ENCODE data around the gene C12orf57.

DNA sequence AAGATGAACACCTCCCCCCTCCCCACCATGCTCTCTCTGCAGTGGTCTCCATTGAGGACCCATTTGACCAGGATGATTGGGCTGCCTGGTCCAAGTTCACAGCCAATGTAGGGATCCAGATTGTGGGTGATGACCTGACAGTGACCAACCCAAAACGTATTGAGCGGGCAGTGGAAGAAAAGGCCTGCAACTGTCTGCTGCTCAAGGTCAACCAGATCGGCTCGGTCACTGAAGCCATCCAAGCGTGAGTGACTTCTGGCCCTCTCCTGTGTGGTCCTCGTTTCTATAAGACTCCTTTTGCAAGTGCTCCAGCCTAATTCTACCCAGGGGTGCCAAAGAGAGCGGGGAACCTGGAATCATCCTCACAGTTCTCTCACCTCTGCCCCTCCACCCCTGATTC is 22.3 kb upstream of the C12orf57 start:
- TF ChIP-seq SMC3 (conservative IDR thresholded peaks at IDR 0.05; ENCODE audit: insufficient read depth, low read depth, low read length) (no peak), ZBTB1 (CRISPR knock-in tag; IDR thresholded peaks at IDR 0.05; ENCODE audit: borderline replicate concordance, low read depth) (no peak), ZFX (CRISPR knock-in tag; IDR thresholded peaks at IDR 0.05) (no peak), SRSF1 (IDR thresholded peaks at IDR 0.05; ENCODE audit: low read depth, low read length) (no peak), ZNF224 (CRISPR knock-in tag; IDR thresholded peaks at IDR 0.05) (no peak), SOX6 (IDR thresholded peaks at IDR 0.05) (no peak), MXI1 (IDR thresholded peaks at IDR 0.05; ENCODE audit: low read depth, low read length) (no peak)
- TF ChIP-seq, protein P1, sequence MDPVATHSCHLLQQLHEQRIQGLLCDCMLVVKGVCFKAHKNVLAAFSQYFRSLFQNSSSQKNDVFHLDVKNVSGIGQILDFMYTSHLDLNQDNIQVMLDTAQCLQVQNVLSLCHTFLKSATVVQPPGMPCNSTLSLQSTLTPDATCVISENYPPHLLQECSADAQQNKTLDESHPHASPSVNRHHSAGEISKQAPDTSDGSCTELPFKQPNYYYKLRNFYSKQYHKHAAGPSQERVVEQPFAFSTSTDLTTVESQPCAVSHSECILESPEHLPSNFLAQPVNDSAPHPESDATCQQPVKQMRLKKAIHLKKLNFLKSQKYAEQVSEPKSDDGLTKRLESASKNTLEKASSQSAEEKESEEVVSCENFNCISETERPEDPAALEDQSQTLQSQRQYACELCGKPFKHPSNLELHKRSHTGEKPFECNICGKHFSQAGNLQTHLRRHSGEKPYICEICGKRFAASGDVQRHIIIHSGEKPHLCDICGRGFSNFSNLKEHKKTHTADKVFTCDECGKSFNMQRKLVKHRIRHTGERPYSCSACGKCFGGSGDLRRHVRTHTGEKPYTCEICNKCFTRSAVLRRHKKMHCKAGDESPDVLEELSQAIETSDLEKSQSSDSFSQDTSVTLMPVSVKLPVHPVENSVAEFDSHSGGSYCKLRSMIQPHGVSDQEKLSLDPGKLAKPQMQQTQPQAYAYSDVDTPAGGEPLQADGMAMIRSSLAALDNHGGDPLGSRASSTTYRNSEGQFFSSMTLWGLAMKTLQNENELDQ (CRISPR knock-in tag; IDR thresholded peaks at IDR 0.05; ENCODE audit: borderline replicate concordance), result no peak
- TF ChIP-seq, protein P2, sequence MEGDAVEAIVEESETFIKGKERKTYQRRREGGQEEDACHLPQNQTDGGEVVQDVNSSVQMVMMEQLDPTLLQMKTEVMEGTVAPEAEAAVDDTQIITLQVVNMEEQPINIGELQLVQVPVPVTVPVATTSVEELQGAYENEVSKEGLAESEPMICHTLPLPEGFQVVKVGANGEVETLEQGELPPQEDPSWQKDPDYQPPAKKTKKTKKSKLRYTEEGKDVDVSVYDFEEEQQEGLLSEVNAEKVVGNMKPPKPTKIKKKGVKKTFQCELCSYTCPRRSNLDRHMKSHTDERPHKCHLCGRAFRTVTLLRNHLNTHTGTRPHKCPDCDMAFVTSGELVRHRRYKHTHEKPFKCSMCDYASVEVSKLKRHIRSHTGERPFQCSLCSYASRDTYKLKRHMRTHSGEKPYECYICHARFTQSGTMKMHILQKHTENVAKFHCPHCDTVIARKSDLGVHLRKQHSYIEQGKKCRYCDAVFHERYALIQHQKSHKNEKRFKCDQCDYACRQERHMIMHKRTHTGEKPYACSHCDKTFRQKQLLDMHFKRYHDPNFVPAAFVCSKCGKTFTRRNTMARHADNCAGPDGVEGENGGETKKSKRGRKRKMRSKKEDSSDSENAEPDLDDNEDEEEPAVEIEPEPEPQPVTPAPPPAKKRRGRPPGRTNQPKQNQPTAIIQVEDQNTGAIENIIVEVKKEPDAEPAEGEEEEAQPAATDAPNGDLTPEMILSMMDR (IDR thresholded peaks at IDR 0.05 in 2 of 3, conservative IDR thresholded peaks at IDR 0.05 in 1 of 3; ENCODE audit: insufficient read depth in 2 of 3, low read depth in 1 of 3, low read length in 3 of 3), result no peak
